Activated naive CD8-positive, alpha-beta T cell treated with anti-CD3 and anti-CD28 coated beads, Interleukin-2, amount 10 ng/mL, durations not matched to agents 7 days and 5 days (primary cell): ENCODE data around the gene SLC7A6. TPM values are rescaled to one million over a fixed set of nuclear protein-coding genes. Genes with fewer than 3 reads are reported as not detected.

Experiments used
- ATAC-seq: fragments of 150-1000 bp; cut with Tn5 transposase; one replicate; pipeline ENCODE4 v1.10.0; 2021; ENCODE audit warnings: low read depth, moderate library complexity
- POLR2A ChIA-PET: fragments of 350-600 bp; sonication (Branson Sonifier 250); formaldehyde crosslinking; loops from one replicate; lab custom pipeline; 2021; ENCODE audit warnings: antibody characterized with exemption; lab: Charles Lee
- DNase-seq: peaks from one replicate; pipeline ENCODE4 v3.0.0; 2021
- H3K27ac Mint-ChIP-seq: one replicate; pipeline ENCODE4 v1.8.0; 2022; ENCODE audit warnings: mild to moderate bottlenecking, mixed read lengths
- H3K27me3 Mint-ChIP-seq: one replicate; pipeline ENCODE4 v1.8.0; 2022; ENCODE audit warnings: mild to moderate bottlenecking, moderate library complexity, mixed read lengths
- H3K36me3 Mint-ChIP-seq: one replicate; pipeline ENCODE4 v1.8.0; 2021; ENCODE audit warnings: mild to moderate bottlenecking, mixed read lengths
- H3K4me1 Mint-ChIP-seq: one replicate; pipeline ENCODE4 v1.8.0; 2021; ENCODE audit warnings: mixed read lengths
- H3K4me3 Mint-ChIP-seq: one replicate; pipeline ENCODE4 v1.8.0; 2022; ENCODE audit warnings: mild to moderate bottlenecking, moderate library complexity, mixed read lengths
- H3K9me3 Mint-ChIP-seq: one replicate; pipeline ENCODE4 v1.8.0; 2021; ENCODE audit warnings: mixed read lengths
- total RNA-seq, 2 experiments: library from RNA; stranded (reverse); gene quantifications; one replicate each; pipeline ENCODE4 v1.2.3, GENCODE V29; 2021

Gene SLC7A6
- total RNA-seq, 2 experiments from 2014 or later: 110 to 113 TPM

DNA sequence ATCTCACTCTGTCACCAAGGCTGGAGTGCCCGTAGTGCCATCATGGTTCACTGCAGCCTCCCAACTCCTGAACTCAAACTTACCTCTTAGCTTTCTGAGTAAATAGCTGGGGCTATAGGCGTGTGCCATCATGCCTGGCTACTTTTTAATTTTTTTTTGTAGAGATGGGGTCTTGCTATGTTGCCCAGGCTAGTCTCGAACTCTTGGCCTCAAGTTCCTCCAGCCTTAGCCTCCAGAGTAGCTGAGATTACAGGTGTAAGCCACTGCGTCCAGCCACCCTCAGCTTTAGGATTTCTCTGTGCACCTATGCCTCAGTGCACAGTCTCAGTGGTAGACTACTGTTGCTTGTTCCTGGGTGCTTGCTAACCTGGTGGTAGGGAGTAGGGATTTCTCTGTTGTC lies 5.5 kb downstream of the SLC7A6 start:
- H3K9me3 Mint-ChIP-seq: no peaks in the 10 kb centered on the region
- no peak for ATAC-seq
- peak overlapping the region; percentile 76 for H3K27ac Mint-ChIP-seq
- peak overlapping the region; percentile 50 for H3K4me3 Mint-ChIP-seq
- peaks cover 34% of the 10 kb centered on the region for H3K36me3 Mint-ChIP-seq
- DNase-seq: no peak
- H3K4me1 Mint-ChIP-seq: peaks cover 69% of the 10 kb centered on the region
- POLR2A ChIA-PET: interaction anchor here (0.6 to 17.3 kb wide), 6 partner anchors 18 to 301 kb away, joined by 3 to 297 read pairs (median 3); partner anchors contain the start of genes PRMT7 and SLC7A6OS
- no peaks in the 10 kb centered on the region for H3K27me3 Mint-ChIP-seq

DNA sequence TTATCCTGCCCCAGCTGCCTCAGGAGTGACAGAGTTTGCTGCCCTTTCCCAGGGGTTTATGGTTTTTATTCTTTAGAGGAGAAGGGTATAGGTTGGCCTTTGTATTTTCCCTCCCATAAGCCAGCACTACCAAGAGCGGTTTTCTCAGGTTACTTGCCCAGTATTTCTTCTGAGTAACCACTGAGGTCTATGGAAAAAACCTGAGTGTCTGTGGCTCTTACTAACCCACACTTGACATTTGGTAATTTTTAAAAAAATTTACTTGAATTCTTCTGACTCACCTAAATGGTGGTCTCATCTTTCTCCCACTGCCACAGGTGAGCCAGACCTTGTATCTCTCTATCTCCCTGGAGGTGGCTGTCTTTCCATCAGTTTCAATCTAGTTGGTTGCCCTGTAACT lies 6.0 kb downstream of the SLC7A6 start:
- H3K27me3 Mint-ChIP-seq: no peaks in the 10 kb centered on the region
- DNase-seq (no peak), ATAC-seq (peak; percentile 21)
- no peaks in the 10 kb centered on the region for H3K9me3 Mint-ChIP-seq
- peaks cover 38% of the 10 kb centered on the region for H3K36me3 Mint-ChIP-seq
- H3K4me1 Mint-ChIP-seq: peaks cover 66% of the 10 kb centered on the region
- peak overlapping the region; percentile 20 for H3K4me3 Mint-ChIP-seq
- peak overlapping the region; percentile 22 for H3K27ac Mint-ChIP-seq
- POLR2A ChIA-PET: interaction anchor here (0.6 to 17.3 kb wide), 5 partner anchors 17 to 301 kb away, joined by 3 to 297 read pairs (median 3); partner anchors contain the start of genes PRMT7 and SLC7A6OS

DNA sequence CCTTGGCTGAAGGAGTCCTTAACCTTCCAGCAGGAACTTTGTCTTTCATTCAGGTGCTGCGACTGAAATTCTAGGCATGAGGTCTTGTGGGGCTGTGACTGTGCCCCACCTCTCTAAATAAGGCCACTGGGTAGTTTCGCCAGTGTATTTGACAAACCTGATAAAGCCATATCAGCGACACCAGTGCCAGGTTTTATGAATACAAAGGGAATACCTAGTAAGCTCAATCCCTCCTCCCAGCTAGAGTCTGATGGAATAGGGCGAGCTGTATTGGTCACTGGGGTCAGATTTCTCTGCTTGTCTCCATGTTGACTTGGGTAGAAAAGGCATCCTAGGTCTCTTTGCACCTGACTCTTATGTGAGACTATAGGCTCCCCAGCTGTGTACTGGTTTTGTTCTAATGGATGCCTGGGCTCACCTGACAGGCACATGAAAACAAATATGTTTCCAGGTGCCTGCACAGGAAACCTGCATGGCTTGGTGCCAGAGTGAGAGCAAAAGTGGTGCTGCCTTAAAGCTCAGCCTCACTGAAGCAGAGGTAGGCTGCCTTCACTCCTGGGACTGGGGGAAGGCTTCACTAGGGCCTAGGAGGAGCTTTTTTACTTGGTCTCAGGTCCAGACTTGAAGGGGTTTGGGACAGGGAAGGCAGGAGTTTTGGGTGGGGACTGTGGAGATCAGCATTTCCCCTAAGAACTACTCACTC lies 8.3 kb downstream of the SLC7A6 start:
- Mint-ChIP-seq H3K4me1 (peaks cover 65% of the 10 kb centered on the region), H3K36me3 (peaks cover 43% of the 10 kb centered on the region), H3K27ac (peak overlapping the region; percentile 86), H3K27me3 (no peaks in the 10 kb centered on the region), H3K4me3 (peak overlapping the region; percentile 61), H3K9me3 (no peaks in the 10 kb centered on the region)
- ATAC-seq (peak; percentile 28), DNase-seq (no peak)
- POLR2A ChIA-PET: interaction anchor here (0.6 to 17.3 kb wide), 5 partner anchors 9 to 1177 kb away, joined by 3 to 297 read pairs (median 14); partner anchors contain the start of genes PLA2G15, PRMT7, SLC7A6 and SLC7A6OS

DNA sequence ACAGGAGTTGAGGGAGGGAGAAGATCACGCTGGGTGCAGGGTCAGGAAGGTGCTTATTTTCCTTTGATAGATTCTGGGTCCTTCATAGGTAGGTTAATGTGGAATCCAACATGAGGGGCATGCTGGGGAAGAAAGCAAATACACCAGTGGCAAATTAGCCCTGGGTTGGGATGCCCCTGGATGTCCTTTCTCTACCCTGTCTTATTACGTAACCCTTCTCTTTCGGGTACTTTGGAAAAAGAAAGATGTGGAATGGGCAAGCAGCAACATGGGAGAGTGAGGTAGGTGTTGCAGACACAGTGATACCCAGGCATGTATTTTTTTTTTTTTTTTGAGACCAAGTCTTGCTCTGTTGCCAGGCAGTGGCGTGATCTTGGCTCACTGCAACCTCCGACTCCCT lies 9.1 kb downstream of the SLC7A6 start:
- Mint-ChIP-seq H3K27me3 (no peaks in the 10 kb centered on the region), H3K4me1 (peaks cover 60% of the 10 kb centered on the region), H3K4me3 (peak overlapping the region; percentile 61), H3K36me3 (peaks cover 38% of the 10 kb centered on the region), H3K27ac (peak overlapping the region; percentile 86), H3K9me3 (no peaks in the 10 kb centered on the region)
- no peak for DNase-seq
- ATAC-seq: no peak
- POLR2A ChIA-PET: interaction anchor here (1.2 to 17.3 kb wide), 4 partner anchors 9 to 38 kb away, joined by 3 to 297 read pairs (median 16); partner anchors contain the start of genes PLA2G15, PRMT7, SLC7A6 and SLC7A6OS

DNA sequence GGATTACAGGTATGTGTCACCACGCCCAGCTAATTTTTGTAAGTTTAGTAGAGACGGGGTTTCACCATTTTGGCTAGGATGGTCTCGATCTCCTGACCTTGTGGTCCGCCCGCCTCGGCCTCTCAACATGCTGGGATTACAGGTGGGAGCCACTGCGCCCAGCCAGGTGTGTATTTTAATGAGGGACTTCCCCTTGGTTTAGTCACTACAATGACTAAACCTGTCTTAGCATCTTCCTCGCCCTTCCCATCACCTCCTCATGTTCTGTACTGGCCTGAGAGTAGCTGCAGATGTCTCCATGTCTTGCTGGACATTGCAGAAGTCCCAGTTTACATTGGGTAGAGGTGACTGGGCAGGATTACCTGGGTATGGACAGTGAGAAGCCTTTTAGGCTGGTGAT lies 9.6 kb downstream of the SLC7A6 start:
- no peak for ATAC-seq
- Mint-ChIP-seq H3K9me3 (no peaks in the 10 kb centered on the region), H3K36me3 (peaks cover 38% of the 10 kb centered on the region), H3K27ac (peak overlapping the region; percentile 86), H3K4me3 (peak overlapping the region; percentile 1), H3K27me3 (no peaks in the 10 kb centered on the region), H3K4me1 (peaks cover 60% of the 10 kb centered on the region)
- DNase-seq: no peak
- POLR2A ChIA-PET: interaction anchor here (2.9 to 17.3 kb wide), 2 partner anchors 14 to 37 kb away, joined by 14 to 297 read pairs; partner anchors contain the start of genes PRMT7 and SLC7A6OS

DNA sequence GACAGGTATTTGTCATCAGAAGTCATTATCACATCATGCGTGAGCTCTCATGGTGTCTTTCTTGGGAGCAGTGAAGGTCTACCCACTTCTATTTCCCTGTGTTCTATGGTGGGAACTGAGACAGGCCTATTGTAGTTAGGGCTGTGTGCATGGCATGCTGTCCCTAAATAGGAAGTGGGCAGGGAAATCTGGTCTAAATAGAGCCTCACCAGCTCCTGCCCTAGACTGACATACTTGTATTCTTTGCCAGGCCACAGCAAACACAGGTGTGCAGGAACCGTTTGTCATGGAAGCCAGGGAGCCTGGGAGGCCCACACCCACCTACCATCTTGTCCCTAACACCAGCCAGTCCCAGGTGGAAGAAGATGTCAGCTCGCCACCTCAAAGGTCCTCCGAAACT lies 10.1 kb downstream of the SLC7A6 start:
- POLR2A ChIA-PET: interaction anchor here (2.9 to 17.3 kb wide), 2 partner anchors 13 to 37 kb away, joined by 14 to 297 read pairs; partner anchors contain the start of genes PRMT7 and SLC7A6OS
- peak overlapping the region; percentile 22 for H3K4me3 Mint-ChIP-seq
- no peak for ATAC-seq
- H3K4me1 Mint-ChIP-seq: peaks cover 57% of the 10 kb centered on the region
- no peak for DNase-seq
- H3K36me3 Mint-ChIP-seq: peaks cover 36% of the 10 kb centered on the region
- peak overlapping the region; percentile 86 for H3K27ac Mint-ChIP-seq
- H3K27me3 Mint-ChIP-seq: no peaks in the 10 kb centered on the region
- H3K9me3 Mint-ChIP-seq: no peaks in the 10 kb centered on the region

DNA sequence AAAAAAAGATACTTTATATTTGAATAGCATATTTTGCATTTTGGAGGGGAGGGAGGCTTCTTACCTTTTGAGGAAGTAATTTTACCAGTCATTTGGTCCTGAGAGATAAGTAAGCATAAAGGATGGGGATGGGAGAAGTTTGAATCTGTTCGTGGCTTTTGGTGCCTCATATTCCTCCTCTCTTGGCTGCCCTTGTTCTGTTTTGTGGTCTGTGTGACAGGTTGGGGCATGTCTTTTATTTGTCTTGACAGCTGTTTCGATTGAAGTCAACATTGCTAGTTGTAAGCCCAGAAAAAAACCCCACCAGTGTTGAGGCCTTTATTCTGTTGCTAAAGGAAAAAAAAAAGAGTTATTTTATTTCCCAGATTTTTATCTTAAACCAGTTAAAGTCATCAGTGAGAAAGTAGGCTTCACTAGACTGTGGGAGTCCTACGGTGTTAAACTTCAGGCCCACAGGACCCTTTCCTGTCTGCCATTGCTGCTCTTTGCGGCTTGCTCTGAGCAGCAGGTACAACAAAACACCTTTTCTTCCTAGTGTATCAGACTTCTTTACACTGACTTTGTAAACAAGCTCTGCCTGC lies 11.4 kb downstream of the SLC7A6 start:
- peak overlapping the region; percentile 86 for H3K27ac Mint-ChIP-seq
- peaks cover 41% of the 10 kb centered on the region for H3K36me3 Mint-ChIP-seq
- H3K27me3 Mint-ChIP-seq: no peaks in the 10 kb centered on the region

DNA sequence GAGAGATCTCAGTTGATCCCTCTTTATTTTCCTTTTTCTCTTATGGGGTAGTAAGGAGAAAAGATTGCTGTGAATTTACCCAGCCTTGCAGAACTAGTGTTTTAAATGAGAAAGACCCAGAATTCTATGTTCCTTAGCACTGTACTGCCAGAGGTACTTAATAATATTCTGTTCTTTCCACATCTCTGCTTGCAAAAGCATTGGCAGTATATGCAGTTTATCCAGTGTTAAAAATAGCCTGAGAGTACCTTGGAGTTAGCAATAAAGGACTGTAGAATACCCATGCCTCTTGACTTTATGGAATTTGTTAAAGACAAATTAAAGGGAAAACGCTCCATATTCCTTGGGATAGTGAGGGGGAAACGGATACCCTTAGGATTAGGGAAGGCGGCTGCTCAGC lies 11.9 kb downstream of the SLC7A6 start:
- Mint-ChIP-seq H3K27ac (peak overlapping the region; percentile 86), H3K27me3 (no peaks in the 10 kb centered on the region), H3K4me1 (peaks cover 51% of the 10 kb centered on the region), H3K36me3 (peaks cover 43% of the 10 kb centered on the region), H3K4me3 (peak overlapping the region; percentile 67), H3K9me3 (no peaks in the 10 kb centered on the region)
- DNase-seq (no peak), ATAC-seq (no peak)
- POLR2A ChIA-PET: interaction anchor here (0.6 to 17.3 kb wide), 4 partner anchors 11 to 355 kb away, joined by 7 to 297 read pairs (median 12); partner anchors contain the start of genes PRMT7, SLC7A6 and SLC7A6OS

More for the DNA sequence above, 11.4 kb downstream of the SLC7A6 start:
- POLR2A ChIA-PET: interaction anchor here (0.6 to 17.3 kb wide), 6 partner anchors 12 to 1115 kb away, joined by 3 to 297 read pairs (median 8); partner anchors contain the start of genes PRMT7, SLC7A6 and SLC7A6OS
- H3K4me1 Mint-ChIP-seq: peaks cover 50% of the 10 kb centered on the region
- ATAC-seq (peak; percentile 74), DNase-seq (no peak)
- no peaks in the 10 kb centered on the region for H3K9me3 Mint-ChIP-seq
- H3K4me3 Mint-ChIP-seq: peak overlapping the region; percentile 67

DNA sequence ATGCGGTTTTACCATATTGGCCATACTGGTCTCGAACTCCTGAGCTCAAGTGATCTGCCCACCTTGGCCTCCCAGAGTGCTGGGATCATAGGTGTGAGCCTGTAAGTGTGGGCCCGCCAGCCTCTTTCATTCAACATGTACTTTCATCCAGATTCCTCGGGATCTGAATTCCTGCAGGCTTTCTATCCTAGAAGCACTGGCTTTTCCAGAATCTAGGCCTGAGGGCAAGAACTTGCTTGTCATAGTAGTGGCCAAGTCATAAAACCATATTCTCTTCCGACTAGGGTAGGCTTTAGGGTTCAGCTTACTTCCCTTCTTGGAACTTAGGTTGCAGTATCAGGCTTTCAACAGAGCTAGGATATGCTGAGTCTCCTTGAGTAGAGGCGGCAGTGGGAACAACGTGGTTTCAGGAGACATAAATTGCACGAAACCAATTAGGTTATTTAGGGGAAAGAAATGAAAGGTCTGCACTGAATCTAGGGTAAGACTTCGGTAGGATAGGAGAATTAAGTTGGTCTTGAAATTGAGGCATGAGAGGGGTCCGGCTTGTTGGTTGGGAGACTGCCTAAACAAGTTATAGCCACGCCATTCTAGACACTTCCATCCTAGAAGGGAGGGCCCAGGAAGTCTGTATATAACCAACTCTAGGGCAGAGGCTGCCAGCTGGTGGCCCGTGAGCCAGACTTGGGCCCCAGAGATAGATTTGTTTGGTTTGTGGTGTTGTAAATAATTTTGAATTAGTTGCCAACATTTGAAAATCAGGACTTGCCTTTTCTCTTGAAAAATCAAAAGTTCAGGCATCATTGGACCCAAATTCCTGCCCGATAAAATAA lies 15.6 kb downstream of the SLC7A6 start:
- Mint-ChIP-seq H3K36me3 (peaks cover 35% of the 10 kb centered on the region), H3K27ac (peak overlapping the region; percentile 82), H3K4me1 (peaks cover 53% of the 10 kb centered on the region), H3K27me3 (no peaks in the 10 kb centered on the region), H3K9me3 (no peaks in the 10 kb centered on the region), H3K4me3 (peak overlapping the region; percentile 41)
- no peak for DNase-seq
- POLR2A ChIA-PET: interaction anchor here (1.0 to 1.8 kb wide), 6 partner anchors 8 to 31 kb away, joined by 4 to 8 read pairs (median 6); partner anchors contain the start of genes PRMT7, SLC7A6 and SLC7A6OS
- no peak for ATAC-seq

DNA sequence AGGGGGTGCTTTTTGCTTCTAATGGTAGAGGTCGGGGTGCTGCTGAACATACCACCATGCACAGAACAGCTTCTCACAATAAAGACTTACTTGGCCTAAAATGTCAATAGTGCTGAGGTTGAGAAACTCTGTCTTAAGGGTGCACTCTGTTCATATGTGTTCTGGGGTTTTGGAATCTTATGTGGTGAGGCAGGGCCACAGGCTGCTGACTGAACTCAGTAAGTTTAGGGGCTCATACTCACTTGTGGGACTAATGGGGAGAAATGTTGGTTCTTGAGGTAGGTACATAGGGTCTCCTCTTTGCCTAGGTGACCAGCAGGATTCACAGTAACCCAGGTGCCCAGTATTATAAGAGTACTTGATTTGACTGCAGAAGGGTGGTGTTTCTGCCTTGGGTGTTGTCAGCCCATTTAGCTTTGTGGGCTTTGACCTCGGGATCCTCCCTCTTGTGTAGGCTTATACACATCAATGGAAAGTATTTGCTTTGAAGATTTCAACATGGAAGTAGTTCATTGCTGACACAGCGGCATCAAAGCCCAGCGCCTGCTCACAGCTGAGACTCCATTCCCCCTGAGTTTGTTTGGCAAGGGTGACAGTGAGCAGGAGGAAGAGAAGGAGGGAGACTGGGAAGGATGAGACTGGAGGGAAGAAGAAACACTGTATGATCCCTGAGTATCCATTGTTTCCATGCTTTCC lies 17.2 kb downstream of the SLC7A6 start:
- no peaks in the 10 kb centered on the region for H3K27me3 Mint-ChIP-seq
- H3K4me3 Mint-ChIP-seq: peak overlapping the region; percentile 35
- ATAC-seq (peak; percentile 26), DNase-seq (no peak)
- peaks cover 34% of the 10 kb centered on the region for H3K36me3 Mint-ChIP-seq
- no peaks in the 10 kb centered on the region for H3K9me3 Mint-ChIP-seq
- POLR2A ChIA-PET: interaction anchor here (0.6 to 1.8 kb wide), 4 partner anchors 15 to 137 kb away, joined by 3 to 7 read pairs (median 4); partner anchors contain the start of genes PRMT7 and SLC7A6OS
- H3K4me1 Mint-ChIP-seq: peaks cover 55% of the 10 kb centered on the region
- peak overlapping the region; percentile 82 for H3K27ac Mint-ChIP-seq

DNA sequence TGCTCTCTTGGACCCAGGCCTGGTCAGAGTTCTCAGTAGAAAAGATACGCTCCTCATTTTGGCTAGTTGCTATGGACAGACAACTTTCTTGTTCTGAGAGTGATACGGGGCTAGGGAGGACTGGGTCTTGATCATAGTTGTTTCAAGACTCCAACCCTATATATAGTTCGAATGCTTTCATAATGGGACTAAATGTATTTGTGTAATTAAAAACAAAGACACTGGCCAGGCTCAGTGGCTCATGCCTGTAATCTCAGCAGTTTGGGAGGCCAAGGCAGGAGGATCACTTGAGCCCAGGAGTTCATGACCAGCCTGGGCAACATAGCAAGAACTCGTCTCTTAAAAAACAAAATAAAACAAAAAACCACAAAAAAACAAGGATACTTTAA lies 17.7 kb downstream of the SLC7A6 start:
- no peaks in the 10 kb centered on the region for H3K9me3 Mint-ChIP-seq
- POLR2A ChIA-PET: interaction anchor here (1.8 kb wide), 1 partner anchor 29 kb away, joined by 7 read pairs; the partner anchor contains the start of genes PRMT7 and SLC7A6OS
- peak overlapping the region; percentile 82 for H3K27ac Mint-ChIP-seq
- H3K4me3 Mint-ChIP-seq: no peak overlapping the region
- DNase-seq: no peak
- no peak for ATAC-seq
- peaks cover 58% of the 10 kb centered on the region for H3K4me1 Mint-ChIP-seq
- H3K27me3 Mint-ChIP-seq: no peaks in the 10 kb centered on the region
- peaks cover 34% of the 10 kb centered on the region for H3K36me3 Mint-ChIP-seq

DNA sequence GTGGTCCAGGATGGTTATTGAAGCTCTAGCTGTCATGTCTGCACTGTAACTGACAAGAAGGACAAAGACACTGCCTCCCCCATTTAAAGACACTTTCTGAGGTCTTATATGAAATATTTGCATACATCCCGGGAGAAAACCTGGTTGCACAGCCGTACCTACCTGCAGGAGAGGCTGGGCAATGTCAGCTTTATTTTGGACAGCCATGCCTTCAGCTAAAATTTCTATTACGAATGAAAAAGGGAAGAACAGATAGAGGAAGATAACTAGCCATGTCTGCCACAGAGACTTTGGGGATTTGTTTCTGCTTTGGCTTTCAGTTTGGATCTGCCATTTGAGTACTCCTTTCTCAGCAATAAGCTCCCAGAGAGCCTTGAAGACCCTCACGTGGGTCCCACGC lies 19.0 kb downstream of the SLC7A6 start:
- DNase-seq (no peak), ATAC-seq (no peak)
- POLR2A ChIA-PET: interaction anchor here (1.0 to 10.4 kb wide), 5 partner anchors 12 to 348 kb away, joined by 3 to 297 read pairs (median 7); partner anchors contain the start of genes PRMT7, SLC7A6 and SLC7A6OS
- no peaks in the 10 kb centered on the region for H3K27me3 Mint-ChIP-seq
- peak overlapping the region; percentile 83 for H3K4me3 Mint-ChIP-seq
- peaks cover 69% of the 10 kb centered on the region for H3K4me1 Mint-ChIP-seq
- H3K27ac Mint-ChIP-seq: peak overlapping the region; percentile 90
- no peaks in the 10 kb centered on the region for H3K9me3 Mint-ChIP-seq
- peaks cover 44% of the 10 kb centered on the region for H3K36me3 Mint-ChIP-seq
